Smooth muscle cell of the brain vasculature (primary cell): ENCODE data around the gene CLDN10.
"Not testable (repeated sequence)": the region's sequence is repeated elsewhere in the genome, so short reads cannot be mapped to it uniquely, and the experiment has no call there.

ENCODE experiments used
- DNase-seq: peaks from one replicate; pipeline ENCODE4 v3.0.0-alpha.2; 2012; ENCODE audit warnings: low read depth, low spot score

The CLDN10 gene

DNA sequence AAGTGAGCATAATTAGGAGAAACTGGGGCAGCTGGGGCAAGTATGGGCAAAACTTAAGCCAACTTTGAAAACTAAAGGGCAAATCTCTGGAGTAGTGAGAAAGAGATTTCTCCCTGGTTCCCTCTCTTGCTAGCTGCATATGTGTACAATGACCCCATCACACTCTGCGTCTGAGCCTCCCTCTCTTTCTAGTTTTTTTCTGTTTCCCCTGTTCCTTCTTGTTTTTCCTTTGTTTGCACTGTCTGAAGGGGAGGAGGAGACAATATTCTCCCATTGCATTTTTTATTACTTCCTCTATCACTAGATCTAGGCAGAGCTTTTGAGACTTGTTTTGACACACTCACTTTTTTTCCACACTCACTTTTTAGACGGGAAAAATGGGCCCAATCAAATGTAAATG lies 11.2 kb upstream of the CLDN10 start:
- no peak for DNase-seq

DNA sequence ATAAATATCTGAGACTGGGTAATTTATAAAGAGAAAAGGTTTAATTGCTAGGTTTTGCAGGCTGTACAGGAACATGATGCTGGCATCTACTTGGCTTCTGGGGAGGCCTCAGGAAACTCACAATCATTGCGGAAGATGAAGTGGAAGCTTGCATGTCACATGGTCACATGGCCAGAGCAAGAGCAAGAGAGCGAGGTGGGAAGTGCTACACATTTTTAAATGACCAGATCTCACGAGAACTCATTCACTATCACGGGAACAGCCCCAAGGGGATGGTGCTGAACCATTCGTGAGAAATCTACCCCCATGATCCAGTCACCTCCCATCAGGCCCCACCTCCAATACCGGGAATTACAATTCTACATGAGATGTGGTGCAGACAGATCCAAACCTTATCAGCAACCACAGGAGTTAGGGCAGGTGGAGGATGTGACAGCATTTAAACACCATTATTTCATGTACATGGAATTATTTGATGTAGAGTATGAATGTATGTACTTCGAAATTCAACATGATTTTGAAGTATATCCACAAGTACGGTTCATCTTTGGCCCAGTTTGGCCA lies 10.5 kb upstream of the CLDN10 start:
- no peak for DNase-seq

DNA sequence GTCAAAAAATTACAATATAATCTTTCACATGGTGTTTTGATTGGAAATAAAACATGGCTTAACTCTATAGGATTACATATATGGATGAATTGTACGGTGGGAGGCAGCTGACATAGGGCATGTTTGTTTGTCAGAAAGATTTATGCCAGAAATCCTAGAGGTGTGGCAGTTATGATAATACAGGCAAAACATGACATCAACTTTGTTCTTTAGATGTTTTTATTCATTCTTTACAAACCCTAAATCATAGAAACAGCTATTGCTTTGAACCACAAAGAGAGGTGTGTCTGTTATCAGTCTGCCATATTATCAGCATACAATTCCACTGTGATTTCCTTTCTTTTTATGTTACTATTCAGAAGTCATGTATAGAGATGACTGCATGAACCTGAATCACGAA lies 8.2 kb upstream of the CLDN10 start:
- no peak for DNase-seq

DNA sequence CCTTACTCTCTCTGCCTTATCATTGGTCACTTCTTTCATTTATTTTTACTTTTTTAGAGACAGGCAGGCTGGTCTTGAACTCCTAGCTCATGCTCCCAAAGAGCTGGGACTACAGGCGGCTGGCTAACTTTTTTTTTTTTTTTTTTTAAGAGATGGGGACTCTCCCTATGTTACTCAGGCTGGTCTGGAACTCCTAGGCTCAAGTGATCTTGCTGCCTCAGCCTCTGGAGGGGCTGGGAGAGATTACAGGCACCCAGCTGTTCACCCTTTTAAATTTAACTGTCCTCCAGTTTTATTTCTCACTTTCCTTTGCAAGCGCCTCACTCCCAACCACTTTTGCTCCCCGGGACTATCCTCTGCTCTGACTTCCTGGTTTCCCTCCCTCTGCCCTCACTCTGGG lies 5.6 kb upstream of the CLDN10 start:
- DNase-seq, result no peak

DNA sequence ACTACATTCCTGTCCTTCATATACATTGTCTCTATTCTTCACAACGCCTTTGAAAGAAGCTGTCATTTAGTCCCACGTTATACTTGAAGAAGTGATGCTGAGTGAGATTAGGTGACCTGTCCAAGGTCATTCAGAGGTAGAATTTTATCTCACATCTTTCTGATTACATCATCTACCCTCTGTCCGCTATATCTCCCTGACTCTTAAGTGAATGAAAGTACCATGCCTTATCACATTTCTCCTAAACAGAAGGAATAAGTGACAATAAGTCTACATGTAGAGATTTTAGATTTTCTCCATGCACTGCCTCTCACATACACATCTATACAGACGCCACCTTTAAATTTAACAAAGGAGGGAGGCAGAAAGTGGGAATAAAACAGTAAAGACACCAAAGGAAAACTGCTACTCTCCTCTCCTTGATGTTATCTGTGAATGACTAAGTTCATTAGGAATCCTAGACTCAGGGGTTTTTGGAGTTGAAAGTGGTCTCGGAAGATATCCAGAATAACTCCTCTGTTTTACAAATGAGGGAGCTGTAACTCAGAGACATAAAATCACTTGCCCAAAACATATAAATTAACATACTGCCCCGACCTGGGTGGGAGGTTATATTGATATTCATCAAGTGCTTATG lies 4.9 kb upstream of the CLDN10 start:
- DNase-seq, result no peak

DNA sequence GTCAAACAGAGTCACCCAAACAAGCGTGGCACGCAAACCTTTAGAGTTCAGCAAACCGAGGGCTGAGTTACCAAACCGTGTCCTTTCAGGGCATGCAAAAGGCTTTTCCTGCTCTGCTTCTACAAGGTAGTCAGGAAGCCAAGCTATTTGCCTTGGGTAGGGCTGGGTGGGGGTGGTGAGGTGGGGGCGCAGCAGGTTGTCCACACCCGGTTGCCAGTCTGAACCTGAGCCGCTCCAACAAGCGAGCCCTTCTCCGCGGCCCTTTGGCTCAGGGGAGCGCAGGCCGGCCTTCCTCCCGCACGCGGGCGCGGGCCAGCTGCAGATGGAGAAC lies 347 bp upstream of the CLDN10 start:
- DNase-seq, result no peak

DNA sequence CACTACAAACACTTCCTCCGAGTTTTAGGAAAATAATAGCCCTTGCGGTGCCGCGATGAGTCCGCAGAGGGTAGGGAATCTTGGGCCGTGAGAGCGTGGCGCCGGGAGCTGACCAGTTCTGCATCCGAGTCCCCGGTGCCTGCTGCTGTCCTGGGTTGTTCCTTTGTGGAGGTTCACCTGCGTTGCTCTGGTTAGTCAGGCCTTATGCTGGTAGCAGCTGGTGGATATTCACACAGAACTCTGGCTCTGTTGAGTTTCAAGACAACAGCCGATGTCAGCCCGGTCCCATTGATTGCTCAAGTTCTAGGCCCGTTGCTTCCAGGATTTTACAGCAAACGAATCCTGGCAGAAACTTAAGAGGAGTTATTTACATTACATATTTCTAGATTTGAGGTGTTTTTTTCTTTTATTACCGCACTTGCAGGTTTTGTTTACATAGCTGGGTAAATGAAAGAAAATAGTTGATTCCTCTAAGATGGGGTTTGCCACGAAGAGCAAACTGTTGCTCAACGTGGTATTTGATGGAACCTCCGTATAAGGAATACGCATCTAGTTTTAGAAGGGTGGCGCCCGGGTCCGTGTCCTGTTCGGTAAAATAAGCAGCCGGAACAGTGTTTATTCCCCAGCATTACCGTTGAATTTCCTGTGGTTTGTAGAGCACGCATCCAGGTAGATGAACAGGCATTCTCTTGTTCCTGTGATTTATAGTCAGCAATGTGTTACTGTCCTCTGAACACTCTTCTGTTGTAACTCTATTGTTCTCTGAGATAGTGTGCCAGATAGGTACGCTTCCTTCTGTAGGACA lies 1.3 kb downstream of the CLDN10 start:
- DNase-seq, result no peak

DNA sequence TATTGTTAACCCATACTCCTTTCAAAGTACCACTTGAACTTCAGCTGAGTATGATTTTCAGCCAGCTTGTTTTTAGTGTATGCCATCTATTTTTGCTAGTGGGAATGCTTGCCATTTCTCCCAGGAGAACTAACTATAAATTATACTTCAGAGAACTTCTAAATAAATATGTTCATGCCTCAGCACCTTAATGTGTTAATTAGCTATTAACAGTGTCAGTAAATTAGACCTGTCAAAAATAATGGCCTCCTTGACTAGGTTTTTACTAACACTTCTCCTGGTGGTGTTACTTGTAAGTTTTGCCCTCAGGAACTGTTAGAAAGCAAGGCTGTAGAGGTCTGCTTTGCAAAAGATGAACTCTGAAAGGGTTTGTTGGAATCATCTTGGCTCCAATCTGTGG lies 4.5 kb downstream of the CLDN10 start:
- no peak for DNase-seq

DNA sequence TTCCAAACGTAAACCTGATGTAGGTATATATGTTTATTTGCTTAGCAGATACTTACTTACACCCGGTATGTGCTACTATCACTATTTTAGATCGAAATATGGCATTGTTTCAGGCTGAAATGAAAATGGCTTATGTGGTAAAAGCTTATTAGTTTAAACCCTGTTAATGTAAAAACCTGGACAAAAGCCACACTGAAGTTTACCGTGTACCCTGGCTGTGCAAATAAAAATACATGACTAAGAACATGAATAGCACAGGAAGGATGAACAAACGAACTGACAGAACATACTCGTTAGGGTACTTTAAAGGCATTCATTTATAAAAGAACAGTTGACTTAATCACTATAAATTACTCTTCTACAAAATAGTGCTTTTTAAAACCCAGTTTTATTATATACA lies 6.6 kb downstream of the CLDN10 start:
- no peak for DNase-seq

DNA sequence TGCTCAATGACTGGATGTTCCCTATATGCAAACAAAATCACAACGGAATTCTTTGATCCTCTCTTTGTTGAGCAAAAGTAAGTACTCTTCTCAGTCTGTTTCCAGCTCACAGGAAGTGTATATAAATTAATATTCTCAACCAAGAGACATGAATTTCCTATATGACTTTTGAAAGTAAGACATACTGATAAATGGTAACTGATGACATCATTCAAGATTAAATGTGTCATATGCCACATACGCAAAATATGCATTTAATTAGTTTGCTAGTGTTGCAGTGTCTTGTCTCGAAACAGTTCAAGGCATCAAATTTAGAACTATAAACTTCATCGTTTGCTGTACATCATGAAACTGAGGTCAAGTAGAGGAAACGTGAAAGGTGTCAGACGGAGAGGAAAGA lies 7.9 kb downstream of the CLDN10 start:
- DNase-seq, result no peak

DNA sequence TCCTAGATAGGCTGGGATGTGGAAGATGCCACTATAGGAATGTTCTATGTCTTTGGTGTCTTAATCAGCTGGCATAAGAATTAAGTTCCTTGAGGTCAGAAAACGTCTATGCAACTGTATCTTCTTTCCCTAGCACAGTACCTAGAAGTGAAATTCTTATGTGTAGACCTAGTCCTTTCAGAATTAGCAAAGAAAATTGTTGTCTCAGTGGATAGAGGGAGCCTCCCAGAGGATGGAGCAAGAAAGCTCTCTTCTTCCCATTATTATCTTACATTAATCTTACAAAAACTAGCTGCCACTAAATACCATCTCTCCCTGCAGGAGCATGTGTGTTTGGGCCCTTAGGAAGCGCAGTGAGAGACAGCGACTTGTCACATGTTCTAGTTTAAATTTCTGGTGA lies 11.6 kb downstream of the CLDN10 start:
- no peak for DNase-seq

DNA sequence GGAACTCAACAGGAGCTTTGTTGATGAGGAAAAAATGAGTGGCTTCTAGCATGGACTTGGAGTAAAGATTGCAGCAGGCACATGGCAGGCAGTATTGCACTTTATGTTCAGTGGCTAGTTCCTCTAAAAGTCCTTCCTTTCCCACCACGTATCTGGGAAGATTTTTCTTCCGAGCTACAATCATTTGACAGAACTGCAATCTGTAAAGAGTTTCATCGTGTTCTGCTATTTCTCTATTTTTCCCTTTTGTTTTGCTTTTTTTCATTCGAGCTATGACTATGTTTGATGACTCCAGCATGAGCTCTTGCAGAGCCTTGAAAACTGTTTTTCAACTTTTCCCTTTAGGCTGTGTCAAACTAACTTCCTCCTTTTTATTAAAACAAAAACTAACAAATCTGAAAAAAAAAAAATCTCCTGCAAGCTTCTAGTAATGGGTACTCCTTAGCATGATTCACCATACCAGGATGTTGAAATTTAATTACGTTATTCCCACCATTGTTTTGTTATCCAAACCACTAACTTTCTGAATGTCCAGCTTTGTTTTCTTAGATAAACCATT lies 12.3 kb downstream of the CLDN10 start:
- no peak for DNase-seq

DNA sequence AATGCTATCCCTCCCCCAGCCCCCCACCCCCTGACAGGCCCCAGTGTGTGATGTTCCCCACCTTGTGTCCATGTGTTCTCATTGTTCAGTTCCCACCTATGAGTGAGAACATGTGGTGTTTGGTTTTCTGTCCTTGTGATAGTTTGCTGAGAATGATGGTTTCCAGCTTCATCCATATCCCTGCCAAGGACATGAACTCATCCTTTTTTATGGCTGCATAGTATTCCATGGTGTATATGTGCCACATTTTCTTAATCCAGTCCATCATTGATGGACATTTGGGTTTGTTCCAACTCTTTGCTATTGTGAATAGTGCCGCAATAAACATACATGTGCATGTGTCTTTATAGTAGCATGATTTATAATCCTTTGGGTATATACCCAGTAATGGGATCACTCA lies 13.2 kb downstream of the CLDN10 start:
- not testable (repeated sequence) for DNase-seq

DNA sequence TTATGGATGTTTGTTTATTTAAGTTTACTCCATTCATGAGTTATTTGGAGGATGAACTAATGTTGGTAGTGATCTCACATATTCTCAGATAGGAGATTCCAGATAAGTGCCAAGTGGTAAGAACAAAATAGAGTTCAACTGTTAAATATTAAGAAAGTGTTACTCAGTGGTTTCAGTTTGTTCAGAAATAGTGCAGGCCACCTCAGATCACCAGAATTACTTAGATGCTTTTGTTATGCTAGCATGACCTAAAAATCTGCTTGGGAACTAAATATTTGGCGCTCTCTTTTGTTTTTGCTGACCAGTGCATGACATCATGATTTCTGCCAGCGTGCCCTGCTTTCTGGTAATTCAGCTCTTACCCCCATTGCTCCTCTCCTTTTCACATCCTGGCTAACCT lies 15.6 kb downstream of the CLDN10 start:
- no peak for DNase-seq

DNA sequence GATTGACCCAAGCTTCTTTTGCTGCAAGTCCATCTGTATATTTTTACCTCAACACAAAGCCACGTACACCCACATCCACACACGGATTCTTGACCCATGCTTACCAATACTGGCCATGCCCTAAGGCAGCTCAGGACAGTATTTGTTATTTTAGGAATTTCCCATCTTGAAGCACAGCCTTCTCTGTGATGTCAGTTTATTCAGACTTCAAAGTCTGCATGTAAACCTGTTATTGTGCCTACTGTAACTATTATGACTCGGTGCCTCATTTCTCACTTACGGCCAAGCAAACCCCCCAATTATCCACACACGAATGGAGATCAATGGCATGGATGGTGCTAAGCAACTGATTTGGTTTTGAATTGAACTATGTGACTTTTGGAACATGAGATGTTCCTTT lies 17.5 kb downstream of the CLDN10 start:
- no peak for DNase-seq

DNA sequence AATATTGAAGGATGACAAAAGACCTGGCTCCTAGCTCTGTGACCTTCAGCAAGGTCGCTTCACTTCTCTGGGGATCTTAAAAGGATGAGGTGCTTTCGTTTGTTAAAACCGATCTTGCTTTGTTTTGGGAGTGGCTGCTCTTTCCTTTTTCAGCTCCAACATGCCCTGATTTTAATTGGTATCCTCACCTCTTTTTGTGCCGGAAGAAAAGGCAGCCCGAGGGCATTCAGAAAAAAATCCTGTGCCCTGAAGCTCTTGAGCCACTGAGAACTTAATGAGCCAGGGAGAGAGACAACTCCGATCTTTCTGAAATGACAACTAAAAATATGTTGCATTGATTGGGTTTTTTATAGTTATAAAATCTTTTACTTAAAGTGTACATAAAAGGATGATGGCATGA lies 19.4 kb downstream of the CLDN10 start:
- DNase-seq, result no peak

DNA sequence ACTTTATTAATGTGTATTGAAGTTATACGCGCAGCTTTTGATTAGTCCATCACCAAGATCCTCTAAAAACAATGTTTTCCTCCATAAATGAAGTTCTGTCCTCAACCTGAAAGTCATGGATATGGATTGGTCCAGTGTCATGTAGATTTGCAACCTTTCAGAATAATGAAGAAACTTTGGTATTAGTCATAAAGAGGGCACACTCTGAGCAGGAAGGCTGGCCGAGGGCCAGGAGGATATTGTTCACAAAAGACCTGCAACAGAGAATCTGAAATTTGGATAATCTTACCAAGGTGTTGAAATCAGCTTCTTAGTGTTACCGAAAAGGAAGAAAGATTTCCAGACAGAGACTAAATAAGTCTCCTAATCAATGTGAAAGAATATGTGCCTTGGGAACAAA lies 20.7 kb downstream of the CLDN10 start:
- no peak for DNase-seq

DNA sequence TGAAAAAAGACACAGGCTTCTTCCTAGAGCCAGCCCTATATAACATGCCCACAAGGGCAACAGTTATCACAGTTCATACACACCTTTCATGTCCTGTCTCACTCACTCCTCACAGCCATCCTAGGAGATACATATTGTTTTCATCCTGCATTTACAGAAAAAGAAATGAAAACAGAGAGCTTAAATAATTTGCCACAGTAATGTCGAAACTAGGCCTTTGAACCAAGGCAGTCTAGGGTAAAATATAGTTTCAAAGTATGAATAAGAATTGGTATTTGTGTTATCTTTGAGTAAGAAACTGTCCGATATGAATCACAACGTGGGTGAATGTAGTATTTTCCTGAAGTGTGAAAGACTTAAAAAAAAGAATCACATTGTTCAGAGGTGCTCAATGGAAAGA lies 26.8 kb downstream of the CLDN10 start:
- DNase-seq, result no peak

DNA sequence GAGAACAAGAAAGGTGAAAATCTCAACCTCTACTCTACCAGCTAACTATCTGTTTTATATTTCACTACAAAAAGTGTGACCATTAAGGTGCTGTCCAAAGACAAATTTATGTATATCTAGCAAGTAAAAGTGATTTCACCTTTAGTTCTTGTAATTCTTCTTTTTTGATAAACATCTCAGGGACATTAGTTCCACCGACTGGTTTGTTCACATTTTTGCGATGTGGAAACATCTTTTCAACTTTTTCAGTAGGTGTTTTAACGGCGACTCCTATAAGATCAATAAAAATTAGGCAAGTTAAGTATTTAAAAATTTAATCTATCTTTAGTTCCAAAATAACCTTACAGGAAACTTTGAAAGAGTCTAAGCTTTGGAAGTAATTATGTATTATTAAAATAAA lies 33.3 kb downstream of the CLDN10 start:
- no peak for DNase-seq

DNA sequence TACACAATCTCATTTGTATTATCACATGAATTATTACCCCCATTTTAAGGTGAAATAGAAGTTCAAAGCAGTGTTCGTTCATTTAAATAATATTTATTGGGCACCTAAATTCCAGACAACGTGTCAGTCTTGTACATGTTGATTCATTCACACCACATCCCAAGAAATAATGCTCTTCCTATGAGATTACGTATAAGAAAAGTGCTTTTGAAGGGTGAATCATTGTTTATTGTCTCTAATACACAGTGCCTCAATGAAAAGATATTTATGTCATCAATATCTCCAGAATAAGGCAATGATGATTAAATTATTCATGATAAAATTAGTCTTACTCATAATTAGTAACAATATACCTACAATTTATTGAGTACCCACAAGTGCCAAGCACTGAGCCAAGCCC lies 35.6 kb downstream of the CLDN10 start:
- no peak for DNase-seq

DNA sequence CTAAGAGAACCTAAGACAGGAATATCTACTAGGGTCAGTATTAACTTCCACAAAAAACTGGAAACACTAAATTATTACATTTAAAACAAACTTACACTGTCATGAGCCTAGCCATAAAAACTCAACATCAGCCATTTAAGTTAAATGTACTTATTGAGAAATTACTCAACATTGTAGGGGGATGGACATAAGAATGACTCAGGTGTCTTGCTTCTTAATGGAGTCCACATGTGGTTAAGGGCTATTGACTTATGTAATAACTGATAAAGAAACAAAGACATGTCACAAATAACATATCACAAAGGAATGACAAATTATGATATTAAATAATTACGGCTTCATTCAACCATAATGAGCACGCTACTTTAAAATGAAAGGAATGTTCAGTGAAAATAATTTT lies 36.2 kb downstream of the CLDN10 start:
- DNase-seq, result no peak

DNA sequence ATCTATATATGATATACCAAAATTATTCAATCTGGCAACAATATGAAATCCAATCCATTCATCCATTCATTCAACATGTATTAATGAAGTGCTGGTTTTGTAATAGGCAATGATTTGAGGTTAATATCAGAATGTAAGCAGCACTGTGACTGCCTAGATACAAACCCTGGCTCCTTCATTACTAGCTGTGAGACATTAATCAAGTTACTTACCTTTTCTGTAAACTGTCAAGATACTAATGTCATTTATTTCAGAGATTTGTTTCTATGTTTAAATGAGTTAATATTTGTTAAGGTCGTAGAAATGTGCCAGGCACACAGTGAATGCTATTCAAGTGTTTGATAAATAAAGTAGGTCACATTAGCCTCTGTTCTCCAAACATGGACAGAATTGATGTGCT lies 40.9 kb downstream of the CLDN10 start:
- no peak for DNase-seq

DNA sequence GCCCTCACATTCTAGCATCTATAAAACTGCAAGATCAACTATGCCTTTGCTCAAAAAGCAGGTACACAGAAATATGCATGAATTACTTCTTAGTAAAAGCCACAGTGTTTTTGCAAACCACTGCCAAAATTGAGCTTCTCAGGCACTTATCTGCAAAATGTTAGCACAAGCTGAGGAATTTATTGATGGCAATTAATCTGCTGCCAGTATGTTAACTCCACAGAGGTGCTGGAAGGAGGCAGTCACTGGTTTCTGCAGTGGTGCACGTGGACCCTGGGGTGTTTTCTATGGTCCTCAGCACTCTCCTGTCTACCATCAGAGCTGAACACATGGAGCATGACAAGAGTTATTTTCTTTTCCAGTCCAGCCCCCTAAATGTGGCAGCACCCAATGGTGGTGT lies 44.2 kb downstream of the CLDN10 start:
- no peak for DNase-seq
